ENCODE measurements around the gene SPX.

- no peak for TF ChIP-seq POLR2A (IDR thresholded peaks at IDR 0.05)
- no peak for TF ChIP-seq CTCF (IDR thresholded peaks at IDR 0.05)
These were observed 35.1 kb downstream of the SPX start for GRCh38 chr12:21561158-21561557.

Measured in lower leg skin (tissue), 3 donors.